Measurements from ENCODE around the gene TNFRSF19.

The TNFRSF19 gene

DNA sequence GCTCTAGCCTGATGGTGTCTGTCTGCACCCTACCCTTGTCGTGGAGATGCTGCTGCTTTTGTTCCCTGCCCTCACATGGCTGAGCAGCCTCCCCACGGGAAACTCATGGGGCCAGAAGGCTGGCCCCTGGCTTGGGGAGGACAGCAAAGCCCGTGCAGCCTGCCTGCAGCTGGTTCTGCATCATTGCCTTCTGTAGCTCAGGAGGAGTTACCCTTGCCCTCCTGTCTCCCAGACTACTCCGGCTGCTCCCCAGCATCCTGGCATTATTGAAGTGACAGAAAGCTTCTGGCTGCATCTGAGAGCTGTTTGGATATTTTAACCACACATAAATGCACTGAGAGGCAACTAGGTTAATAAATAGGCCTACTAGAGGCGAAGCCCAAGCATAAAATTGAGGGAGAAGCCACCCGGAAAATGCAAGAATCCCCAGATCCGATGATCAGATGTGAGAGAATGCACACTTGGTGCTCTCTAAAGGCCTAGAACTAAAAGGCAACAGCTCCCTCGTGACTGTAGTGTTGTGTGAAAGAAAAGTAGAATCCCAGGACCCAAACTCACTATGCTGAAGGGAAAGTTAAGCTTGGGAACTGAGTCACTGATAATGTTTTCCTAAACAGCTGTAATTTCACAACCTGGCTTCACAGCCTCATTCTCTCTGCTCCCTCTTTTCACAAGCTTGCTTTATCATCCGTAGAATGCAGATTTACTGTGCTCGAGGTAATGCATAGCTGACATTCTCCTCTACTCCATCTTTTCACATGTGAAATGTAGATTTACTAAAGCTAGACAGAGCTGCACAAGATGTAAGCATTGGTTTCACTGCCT lies 110.8 kb downstream of the TNFRSF19 start:
- DNase-seq: no peak

DNA sequence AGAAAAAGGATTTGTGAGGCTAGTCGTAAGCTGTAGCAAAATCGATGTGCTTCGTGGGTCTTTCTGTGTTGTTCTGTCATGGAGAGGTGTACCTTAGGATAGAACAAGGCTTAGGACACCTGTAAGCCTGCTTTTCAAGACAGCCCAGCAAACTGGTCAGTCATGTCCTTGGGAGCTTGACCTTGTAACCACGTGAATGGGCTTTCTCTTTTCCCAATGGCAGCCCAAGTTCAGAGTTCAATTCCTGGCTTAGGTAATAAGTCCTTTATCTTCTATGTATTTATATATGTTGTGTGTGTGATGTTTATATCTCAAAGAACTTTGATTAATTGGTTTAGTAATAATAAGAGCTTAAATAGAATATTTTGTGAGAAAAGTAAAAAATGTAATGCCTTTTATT lies 112.9 kb downstream of the TNFRSF19 start:
- no peak for DNase-seq

DNA sequence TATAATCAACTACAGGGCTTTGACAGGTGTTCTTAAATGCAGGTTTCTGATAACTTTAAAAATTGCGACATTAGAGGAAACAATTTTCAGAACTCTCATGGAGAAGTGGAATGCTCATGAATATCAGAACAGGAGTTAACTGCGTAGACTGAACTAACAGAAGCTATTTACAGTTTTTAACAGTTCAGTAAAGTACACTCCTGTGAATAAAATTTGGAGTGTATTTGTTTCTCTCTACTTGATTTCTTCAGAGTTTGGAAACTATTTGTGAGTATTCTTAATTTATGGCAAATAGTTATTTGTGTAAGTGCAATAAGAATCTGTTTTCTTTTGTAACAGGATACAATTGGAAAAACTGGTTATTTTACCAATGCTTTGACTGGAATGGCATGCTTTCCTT lies 114.4 kb downstream of the TNFRSF19 start:
- DNase-seq: no peak

DNA sequence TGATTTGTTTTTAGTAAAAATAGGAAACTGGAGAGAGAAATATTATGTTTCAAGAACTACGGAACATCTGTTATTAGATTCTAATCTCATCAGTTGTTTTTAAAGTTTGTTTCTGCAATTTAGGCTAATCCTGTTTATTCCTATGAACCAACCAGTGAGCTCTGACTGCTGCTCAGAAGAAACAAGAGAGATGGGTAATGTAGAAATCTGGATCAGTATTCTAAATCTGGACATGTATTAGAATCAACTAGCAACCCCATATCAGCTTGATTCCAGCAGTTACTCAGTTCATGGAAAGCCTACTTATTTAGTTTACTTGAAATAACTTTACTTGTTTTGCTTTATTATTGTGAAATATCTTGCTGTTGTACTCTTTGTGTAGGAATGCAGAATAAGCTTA lies 115.2 kb downstream of the TNFRSF19 start:
- no peak for DNase-seq

DNA sequence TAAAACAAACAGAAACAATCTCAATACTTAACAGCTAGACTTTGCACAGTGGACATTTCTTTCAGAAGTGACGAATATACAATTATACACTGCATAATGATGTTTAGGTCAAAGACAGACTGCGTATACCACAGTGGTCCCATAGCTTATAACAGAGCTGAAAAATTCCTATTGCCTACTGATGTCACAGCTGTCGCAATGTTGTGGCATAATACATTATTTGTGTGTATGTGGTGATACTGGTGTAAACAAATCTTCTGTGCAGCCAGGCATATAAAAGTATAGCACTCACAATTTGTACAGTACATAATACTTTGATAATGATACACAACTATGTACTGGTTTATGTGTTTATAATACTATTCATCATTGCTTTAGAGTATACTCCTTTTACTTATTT lies 116.7 kb downstream of the TNFRSF19 start:
- DNase-seq: no peak

DNA sequence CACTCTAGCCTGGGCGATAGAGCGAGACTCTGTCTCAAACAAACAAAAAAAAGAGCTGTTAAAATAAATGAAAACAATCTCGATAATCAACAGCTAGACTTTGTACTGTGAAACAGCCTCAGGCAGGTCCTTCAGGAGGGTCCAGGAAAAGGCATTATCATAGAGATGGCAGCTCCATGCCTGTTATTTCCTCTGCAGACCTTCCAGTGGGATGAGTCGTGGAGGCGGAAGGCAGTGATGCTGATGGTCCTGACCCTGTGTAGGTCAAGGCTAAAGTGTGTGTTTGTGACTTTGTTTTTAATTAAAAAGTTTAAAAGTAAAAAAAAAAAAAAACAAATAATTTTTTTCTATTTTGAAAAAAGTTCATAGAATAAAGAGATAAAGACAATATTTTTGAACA lies 117.4 kb downstream of the TNFRSF19 start:
- no peak for DNase-seq

DNA sequence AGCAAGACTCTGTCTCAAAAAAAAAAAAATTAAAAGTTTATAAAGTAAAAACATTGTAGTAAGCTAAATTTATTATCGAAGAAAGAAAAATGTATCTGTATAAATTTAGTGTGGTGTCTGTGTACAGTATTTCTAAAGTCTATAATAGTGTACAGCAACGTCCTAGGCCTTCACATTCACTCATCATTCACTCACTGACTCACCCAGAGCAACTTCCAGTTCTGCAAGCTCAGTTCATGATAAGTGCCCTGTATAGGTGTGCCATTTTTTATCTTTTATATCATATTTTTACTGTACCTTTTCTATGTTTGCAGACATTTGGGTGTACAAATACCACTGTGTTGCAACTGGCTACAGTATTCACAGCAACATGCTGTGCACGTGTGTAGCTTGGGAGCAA lies 118.1 kb downstream of the TNFRSF19 start:
- DNase-seq: no peak

DNA sequence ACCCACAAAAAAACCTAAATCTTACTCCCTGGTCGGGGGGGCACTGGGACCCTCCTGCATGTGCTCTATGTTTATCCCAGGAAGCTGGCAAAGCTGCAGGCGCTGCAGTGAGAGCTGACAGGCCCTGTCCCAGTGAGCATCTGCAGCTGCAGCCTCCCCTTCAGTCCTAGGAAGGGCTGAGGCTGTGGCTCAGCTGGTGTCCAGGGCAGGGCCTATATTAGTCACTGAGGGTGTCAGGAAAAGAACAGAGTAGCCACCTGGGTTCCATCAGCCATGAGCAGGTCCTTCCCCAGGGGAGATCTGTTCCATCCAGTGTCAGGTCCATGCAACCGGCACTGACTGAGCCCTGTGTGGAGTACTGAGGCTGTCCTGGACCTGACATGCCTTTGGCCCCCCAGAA lies 120.5 kb downstream of the TNFRSF19 start:
- no peak for DNase-seq

DNA sequence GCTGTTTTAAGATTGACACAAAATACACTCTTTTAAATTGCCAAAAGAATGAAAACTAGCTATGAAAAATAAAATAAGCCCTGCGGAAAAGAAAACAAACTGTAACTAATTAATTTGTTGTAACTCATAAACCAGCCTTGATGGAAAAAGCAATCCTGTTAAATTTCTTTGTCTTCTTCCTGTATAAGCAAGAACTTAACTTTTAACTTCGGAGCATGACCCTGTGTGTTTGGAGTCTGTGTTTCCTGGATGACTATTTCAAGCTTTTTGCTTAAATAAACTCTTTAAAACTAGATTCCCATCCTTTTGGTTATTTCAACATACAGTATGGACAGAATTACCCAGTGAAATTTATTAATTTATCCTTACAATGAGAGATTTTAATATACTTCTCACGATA lies 122.6 kb downstream of the TNFRSF19 start:
- no peak for DNase-seq

DNA sequence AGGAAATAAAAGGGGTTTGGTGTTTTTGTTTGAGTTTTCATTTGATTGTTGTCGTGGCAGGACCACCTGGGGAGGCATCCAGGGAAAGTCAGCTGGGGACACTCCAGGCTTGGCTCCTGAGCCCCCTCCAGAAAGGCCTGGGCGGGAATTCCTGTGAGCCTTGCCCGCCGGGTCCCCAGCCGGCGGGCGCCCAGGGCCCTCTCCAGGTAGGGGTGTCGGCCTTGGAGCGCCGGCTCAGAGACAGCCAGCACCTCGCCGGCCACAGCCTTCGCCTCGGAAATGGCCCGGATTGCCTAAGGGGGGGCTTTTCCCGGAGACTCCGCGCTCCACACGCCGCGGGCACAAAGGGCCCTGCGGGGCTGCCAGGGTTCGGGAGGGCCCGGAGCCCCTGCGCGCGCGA lies 125.0 kb downstream of the TNFRSF19 start:
- no peak for DNase-seq

DNA sequence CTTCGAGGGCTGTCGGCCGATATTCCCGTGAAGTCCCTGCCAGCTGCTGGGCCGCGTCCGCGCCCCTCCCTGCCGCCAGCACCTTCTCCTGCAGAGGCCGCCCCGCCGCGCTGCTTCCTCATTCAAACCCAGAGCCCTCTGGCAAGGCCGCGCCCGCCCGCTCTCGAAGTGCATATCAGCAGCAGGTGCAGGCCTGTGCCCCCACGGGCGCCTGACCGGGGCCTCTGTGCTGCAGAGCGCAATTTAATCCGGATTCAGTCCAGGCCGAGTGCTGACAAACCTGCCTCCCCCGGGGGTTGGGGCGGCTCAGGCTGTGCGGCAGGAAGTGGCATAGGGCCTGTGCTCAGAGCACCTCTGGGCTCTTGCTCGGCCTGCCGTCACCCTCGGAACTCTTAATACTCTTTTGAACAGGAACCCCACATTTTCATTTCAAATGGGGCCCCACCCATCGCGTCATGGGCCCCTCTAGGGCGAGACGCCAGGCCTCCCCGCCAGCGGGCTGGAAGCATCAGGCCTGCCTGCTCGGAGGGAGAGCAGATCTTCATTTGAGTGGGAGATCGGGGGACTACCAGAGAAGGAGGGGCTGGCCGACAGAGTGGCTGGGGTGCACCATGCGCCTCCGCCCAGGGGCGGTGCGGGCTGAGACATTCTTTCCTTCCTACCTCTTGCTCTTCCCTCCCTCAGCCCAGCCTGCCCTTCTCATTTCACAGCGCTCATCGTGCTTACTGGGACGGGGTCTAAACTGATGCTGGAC lies 125.7 kb downstream of the TNFRSF19 start:
- DNase-seq: no peak

DNA sequence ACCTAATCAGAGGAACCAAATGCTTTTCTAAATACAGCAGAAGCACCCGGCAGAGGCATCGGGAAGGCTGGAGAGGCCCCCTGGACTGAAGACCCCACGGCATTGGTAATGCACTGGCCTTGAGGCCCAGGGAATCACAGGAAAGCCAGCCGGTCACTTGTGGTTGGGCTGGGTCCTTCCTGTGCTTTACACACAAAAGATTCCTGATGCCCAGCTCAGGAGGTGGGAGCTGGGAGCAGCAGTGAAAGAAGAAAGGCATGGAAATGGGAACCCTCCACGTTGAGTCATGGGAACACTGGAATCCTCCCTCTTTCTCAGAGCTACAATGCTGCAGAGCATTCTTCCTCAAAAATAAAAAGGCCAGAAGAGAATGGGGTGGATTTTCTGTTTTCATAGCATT lies 126.4 kb downstream of the TNFRSF19 start:
- DNase-seq: no peak

DNA sequence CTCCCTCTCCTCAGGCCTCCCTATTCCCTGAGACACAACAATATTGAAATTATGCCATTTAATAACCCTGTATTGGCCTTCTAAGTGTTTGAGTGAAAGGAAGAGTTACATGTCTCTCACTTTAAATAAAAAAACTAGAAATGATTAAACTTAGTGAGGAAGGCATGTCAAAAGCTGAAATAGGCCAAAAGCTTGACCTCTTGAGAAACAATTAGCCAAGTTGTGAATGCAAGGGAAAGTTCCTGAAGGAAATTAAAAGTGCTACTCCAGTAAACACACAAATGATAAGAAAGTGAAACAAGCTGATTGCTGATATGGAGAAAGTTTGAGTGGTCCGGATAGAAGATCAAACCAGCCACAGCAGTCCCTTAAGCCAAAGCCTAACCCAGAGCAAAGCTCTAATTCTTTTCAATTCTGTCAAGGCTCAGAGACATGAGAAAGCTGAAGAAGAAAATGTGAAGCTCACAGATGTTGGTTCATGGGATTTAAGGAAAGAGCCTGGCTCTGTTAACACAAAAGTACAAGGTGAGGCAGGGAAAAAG lies 127.6 kb downstream of the TNFRSF19 start:
- no peak for DNase-seq

DNA sequence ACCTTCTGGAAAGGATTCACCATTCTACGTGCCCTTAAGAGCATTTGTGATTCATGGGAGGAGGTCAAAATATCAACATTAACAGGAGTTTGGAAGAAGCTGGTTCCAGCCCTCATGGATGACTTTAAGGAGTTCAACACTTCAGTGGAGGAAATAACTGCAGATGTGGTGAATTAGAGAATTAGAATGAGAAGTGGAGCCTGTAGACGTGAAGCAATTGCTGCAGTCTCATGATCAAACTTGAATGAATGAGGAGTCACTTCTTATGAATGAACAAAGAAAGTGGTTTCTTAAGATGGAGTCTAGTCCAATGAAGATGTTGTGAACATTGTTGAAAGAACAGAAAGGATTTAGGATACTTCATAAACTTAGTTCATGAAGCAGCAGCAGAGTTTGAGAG lies 129.1 kb downstream of the TNFRSF19 start:
- DNase-seq: no peak

DNA sequence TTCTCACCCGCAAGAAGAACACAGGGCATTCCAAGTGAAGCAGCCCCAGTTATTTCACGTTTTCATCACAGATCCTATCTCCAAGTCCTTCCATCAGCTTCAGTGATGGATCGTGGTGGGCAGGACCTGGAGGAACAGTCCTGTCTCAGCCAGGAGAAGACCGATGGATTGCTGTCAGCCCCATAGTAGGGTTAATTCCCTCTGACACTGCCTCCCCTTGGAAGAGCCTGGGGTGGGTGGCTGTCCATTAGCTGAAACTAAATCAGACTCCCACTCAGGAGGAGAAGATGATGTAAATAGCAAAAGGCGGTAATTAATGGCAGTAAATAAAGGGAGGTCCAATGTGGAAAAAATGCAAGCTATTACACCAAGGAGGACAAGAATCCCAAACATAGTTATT lies 131.0 kb downstream of the TNFRSF19 start:
- DNase-seq: no peak

DNA sequence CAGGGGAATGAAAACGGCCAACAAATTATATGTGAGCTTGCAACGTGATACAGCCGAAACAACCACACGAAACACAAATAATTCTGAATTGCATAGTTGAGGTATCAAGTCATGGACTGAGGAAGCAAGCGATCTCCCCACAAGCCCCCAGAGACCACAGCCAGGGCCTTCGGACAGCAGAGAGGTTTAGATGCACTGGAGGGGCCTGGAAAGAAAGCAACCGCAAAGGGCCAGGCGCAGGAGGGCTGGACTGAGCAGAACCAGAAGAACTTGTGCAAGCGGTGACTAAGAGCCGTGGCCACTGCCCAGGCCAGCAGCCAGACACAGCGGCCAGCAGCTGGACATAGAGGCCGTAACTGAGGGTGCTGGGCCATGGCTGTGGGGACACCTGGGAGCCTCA lies 131.4 kb downstream of the TNFRSF19 start:
- no peak for DNase-seq

DNA sequence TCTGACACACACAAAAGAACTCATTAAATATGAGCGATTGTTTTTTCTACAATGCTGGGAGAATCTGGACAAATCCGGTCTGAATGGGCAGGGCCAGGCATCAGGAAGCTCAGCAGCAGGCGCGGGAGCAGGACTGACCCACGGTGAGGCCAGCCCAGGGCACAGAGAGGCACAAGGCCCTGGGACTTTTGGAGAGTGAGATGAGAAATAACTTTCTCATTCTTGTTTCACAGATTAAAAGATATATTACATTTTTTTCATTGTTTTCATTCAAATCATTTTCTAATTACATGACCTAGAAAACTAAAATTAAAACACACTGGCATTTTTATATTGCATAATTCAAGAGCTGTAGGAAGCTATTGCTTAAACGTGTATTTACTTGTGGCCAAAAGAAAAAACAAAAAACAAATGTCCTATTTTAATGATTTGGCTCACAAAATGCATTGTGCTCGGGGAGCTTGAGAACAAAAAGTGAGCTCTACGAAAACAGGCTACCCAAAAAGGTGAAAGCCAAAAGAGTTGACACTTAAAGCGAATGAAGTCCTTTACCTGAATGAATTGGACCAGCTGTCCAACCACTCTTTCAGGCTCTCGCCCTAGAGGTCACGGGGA lies 133.1 kb downstream of the TNFRSF19 start:
- no peak for DNase-seq

DNA sequence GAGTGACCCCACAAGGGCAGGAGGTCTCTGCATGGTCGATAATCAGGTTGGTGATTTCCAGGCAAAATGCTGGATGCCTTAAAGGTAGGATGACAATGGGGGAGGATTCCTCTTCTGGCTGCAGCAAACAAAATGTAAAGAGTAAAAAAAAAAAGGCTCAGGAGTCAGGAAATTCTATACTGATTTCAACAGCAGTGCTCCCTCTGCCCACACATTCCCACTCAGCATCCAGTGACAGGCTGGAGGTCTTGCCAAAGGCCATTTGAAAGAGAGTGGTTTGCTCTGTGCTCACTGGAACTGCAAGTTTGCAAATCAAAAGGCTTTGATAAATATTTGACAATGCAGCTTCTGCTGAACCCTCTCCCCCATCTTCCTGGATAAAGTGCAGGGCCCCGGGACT lies 135.4 kb downstream of the TNFRSF19 start:
- DNase-seq: no peak

DNA sequence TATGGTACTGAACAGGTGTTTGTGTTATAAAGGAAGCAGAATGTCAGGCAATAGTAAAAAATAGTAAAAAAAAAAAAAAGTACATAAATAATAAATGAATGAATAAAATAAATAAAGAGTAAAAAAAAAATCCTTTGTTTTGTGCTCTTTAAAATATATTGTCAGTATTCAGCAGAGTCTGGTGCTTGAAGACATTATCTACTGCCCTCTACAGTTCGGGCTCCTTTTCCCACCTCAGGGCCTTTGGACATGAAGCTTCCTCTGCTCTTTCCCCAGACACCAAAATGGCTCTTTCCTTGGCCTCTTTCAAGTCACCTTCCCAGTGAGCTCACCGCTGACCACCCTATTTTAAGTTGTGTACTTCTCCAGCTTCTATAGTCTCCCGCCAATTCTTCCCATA lies 137.5 kb downstream of the TNFRSF19 start:
- no peak for DNase-seq

DNA sequence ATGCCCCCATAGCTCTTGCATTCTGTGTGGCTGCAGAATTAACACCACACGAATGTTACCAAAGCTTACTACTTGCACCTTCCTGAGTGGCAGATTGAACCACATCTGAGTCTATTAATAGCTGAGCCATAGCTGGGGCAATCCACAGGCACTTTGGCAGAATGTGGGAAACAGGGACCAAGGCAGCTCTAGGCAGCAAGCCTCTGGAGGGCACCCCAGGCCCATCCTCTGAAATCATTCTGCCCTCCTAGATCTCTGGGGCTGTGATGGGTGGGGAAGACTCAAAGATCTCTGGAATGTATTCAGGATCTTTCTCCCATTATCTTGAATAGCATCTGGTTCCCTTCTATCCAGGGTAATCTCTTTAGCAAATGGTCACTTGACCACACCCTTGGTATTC lies 139.3 kb downstream of the TNFRSF19 start:
- DNase-seq: no peak

DNA sequence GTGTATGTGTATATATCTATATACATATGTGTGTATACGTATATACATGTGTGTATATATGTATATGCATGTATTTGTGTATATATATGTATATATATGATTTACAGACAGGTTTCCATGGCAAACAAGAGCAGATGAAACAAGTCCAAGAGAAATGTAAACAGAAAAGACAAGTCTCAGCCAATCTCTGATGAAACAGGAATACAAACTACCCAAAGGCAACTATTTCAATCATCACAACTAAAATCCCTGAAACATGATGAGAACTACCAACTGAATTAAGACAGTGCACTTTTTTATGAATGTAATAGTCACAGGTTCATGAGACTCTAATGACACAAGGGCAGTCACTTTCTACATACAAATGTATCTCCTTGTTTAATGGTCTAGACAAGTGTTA lies 140.2 kb downstream of the TNFRSF19 start:
- DNase-seq: no peak

DNA sequence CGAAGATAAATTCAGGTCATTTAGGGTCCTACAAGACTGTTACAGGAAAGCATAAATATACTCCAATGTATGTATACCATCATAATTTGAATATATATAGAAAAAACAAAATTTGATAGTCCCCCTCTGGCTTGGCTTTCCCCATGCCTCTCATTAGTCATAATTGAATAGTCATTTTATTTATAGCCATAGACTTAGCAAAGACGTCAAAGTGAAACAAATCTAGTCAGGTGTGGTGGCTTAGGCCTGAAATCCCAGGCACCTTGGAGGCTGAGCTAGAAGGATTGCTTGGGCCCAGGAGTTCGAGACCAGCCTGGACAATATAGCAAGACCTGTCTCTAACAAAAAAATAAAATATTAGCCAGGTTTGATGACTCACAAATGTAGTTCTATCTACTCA lies 141.1 kb downstream of the TNFRSF19 start:
- DNase-seq: no peak
